ENCODE results near the gene PANX2.
"Not testable (repeated sequence)": the region's sequence is repeated elsewhere in the genome, so short reads cannot be mapped to it uniquely, and the experiment has no call there.

PANX2 gene

DNA sequence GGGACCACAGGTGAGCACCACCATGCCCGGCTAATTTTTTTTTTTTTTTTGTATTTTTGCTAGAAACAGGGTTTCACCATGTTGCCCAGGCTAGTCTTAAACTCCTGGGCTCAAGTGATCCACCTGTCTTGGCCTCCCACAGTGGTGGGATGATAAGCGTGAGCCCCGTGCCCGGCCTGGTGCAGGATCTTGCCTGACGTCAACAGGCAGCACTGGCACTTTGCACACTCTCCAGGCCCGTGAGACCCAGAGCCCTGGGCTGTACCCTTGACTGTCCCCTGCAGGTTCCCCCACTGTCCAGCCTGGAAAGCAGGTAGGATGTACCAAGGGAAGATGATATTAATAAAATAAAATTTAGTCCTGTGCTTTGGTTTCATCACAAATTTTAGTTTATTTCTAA lies 29.1 kb upstream of the PANX2 start:
- CTCF ChIA-PET = interaction anchor here (2.4 kb wide), 1 partner anchor 211 kb away, joined by 7 read pairs; no protein-coding TSS in a partner anchor
- POLR2A ChIA-PET = no interaction called here
- TF ChIP-seq, protein P1, sequence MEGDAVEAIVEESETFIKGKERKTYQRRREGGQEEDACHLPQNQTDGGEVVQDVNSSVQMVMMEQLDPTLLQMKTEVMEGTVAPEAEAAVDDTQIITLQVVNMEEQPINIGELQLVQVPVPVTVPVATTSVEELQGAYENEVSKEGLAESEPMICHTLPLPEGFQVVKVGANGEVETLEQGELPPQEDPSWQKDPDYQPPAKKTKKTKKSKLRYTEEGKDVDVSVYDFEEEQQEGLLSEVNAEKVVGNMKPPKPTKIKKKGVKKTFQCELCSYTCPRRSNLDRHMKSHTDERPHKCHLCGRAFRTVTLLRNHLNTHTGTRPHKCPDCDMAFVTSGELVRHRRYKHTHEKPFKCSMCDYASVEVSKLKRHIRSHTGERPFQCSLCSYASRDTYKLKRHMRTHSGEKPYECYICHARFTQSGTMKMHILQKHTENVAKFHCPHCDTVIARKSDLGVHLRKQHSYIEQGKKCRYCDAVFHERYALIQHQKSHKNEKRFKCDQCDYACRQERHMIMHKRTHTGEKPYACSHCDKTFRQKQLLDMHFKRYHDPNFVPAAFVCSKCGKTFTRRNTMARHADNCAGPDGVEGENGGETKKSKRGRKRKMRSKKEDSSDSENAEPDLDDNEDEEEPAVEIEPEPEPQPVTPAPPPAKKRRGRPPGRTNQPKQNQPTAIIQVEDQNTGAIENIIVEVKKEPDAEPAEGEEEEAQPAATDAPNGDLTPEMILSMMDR (IDR thresholded peaks at IDR 0.05; ENCODE audit: control extremely low read depth, extremely low read depth, low read depth, missing control alignments) = no peak
- DNase-seq (ENCODE audit: extremely low spot score) = no peak

DNA sequence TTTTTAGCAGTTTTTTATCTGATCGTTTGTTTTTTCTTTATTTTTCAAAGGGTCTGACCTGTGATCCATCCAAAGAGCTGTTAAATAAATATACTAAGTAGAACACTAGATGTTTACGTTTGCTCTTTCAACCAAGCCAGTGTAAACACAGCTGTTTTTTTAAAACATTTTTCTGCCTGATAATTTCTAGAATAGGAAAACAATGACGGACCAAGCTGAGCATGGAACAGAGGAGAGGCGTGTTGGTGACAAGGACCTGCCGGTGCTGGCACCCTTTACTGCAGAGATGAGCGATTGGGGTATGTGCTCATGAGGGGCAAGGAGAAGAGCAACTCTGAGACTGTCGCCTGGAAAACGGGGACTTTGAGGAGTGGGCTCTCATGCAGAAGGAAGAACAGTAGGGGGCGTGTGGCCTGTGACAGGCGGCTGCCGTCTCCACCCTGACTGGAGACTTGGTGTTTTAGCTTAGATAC lies 28.6 kb upstream of the PANX2 start:
- ChIA-PET POLR2A (no interaction called here), CTCF (interaction anchor here (0.8 to 2.4 kb wide), 3 partner anchors 39 to 211 kb away, joined by 3 to 7 read pairs (median 3); no protein-coding TSS in a partner anchor)
- DNase-seq (ENCODE audit: extremely low spot score) = no peak
- TF ChIP-seq, protein P1 (IDR thresholded peaks at IDR 0.05; ENCODE audit: control extremely low read depth, extremely low read depth, low read depth, missing control alignments) = no peak

DNA sequence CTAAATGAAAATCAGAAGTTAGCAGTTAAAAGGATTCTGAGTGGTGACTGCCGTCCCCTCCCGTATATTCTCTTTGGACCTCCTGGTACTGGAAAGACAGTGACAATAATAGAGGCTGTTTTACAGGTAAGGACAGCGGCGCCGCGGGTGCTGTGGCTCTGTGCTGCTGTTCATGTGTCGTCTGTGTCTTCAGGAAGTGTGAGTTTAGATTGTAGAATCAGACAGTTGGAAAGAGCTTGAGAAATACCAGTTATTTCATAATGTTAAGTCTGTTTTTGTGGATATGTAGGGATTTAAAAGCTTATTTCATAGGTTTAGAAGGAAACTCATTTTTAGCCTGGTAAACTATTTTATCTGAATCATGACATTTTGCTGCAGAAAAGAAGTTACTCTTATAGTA lies 27.4 kb upstream of the PANX2 start:
- POLR2A ChIA-PET = no interaction called here
- CTCF ChIA-PET = interaction anchor here (1.1 to 2.4 kb wide), 3 partner anchors 9 to 382 kb away, joined by 3 to 7 read pairs (median 4); partner anchors contain the start of gene SCO2
- TF ChIP-seq, protein P1 (IDR thresholded peaks at IDR 0.05; ENCODE audit: control extremely low read depth, extremely low read depth, low read depth, missing control alignments) = no peak

DNA sequence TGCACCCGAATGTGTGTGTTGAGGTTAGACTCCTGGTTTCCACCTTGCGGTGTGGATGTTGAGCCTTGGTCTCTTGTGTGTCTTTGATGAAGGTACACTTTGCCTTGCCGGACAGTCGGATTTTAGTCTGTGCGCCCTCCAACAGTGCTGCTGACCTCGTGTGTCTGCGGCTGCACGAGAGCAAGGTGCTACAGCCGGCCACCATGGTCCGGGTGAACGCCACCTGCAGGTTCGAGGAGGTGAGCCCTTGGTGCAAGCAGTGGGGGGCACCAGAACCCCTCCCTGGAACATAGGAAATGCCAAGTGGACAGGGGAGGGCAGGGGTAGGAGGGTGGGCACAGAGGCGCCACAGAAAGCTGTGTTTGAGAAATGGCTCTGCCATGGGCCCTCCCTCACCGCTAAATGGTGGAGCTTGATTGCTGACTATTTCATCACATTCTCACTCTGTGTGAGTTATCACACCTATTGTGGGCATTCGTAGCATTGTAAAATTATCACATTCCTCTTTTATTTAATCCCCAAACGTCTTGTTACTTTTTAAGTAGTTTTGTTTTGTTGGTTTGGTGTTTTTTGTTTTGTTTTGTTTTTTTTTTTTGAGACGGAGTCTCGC lies 26.4 kb upstream of the PANX2 start:
- TF ChIP-seq, protein P1 (IDR thresholded peaks at IDR 0.05; ENCODE audit: control extremely low read depth, extremely low read depth, low read depth, missing control alignments) = no peak
- CTCF ChIA-PET = interaction anchor here (1.4 to 2.4 kb wide), 2 partner anchors 213 to 381 kb away, joined by 3 to 7 read pairs; partner anchors contain the start of gene SCO2
- no peak for DNase-seq (ENCODE audit: extremely low spot score)

More for the DNA sequence above, 27.4 kb upstream of the PANX2 start:
- DNase-seq (ENCODE audit: extremely low spot score) = no peak

DNA sequence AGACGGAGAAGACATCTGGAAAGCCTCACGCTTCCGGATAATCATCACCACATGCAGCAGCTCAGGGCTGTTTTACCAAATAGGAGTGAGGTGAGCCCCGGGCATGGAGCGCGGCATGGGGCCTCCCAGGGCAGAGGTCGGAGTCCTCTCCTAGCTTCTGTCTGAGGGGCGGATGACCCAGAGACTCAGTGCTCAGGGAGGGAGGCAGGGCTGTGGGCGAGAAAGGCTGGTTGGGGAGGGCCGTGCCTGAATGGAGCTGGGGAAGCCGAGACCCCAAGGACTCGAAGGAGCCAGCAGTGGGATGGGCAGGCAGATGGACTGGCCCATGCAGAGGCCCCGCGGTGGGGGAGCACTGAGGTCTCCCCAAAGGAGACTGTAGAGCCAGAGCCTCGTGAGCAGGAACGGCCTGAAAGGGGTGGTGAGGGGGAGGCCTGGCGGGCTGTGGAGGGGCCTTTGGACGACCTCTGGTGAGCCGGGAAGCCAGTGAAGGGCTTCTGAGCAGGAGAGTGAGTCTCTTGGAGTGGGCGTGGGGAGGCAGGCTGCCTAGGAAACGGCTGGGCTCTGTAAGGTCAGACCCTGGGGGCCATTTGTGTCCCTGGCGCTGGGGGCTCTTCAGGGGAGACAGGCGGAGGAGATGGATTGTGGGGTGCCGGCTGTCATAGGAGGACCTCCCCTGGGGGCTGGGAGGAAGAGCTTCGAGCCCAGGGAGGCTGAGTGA lies 24.7 kb upstream of the PANX2 start:
- ChIA-PET POLR2A (no interaction called here), CTCF (interaction anchor here (1.1 kb wide), 1 partner anchor 13 kb away, joined by 4 read pairs; no protein-coding TSS in a partner anchor)
- no peak for DNase-seq (ENCODE audit: extremely low spot score)
- TF ChIP-seq, protein P1 (IDR thresholded peaks at IDR 0.05; ENCODE audit: control extremely low read depth, extremely low read depth, low read depth, missing control alignments) = no peak

More for the DNA sequence above, 26.4 kb upstream of the PANX2 start:
- POLR2A ChIA-PET = no interaction called here

DNA sequence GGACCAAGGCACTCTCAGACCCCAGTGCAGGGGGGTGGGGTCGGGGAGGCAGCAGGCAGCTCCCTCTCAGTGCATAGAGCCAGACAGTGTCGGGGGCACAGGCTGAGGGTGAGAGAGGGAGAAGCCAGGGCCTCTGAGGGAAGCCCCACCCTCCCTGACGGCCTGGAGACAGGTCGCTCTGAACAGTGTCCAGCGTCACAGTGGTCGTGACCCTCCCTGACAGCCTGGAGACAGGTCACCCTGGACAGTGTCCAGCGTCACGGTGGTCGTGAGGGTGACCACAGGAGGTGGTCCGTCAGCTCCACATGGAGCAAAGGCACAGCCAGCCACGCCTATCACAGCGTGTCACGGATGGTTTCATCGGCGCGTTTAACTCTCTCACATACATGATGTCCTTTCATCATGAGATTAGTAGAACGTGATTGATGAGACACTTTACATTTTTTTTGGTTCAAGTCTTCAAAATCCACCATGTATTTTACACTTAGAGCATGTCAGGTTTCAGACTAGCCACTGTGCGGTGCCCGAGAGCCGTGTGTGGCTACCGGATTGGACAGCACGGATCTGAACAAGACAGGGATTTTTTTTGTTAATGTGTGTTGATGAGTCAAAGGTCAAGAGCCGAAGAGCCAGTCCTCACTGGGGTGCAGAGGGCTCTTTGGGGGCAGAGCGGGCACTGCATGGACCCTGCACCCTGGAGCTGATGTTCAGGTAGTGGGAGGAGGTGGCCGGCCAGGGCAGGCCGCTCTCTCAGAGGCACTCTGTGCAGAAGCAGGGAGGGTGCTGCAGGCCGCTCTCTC lies 23.9 kb upstream of the PANX2 start:
- TF ChIP-seq, protein P1 (IDR thresholded peaks at IDR 0.05; ENCODE audit: control extremely low read depth, extremely low read depth, low read depth, missing control alignments) = no peak
- CTCF ChIA-PET = interaction anchor here (1.1 kb wide), 1 partner anchor 12 kb away, joined by 4 read pairs; no protein-coding TSS in a partner anchor
- peak; percentile 61 for DNase-seq (ENCODE audit: extremely low spot score)
- POLR2A ChIA-PET = no interaction called here

DNA sequence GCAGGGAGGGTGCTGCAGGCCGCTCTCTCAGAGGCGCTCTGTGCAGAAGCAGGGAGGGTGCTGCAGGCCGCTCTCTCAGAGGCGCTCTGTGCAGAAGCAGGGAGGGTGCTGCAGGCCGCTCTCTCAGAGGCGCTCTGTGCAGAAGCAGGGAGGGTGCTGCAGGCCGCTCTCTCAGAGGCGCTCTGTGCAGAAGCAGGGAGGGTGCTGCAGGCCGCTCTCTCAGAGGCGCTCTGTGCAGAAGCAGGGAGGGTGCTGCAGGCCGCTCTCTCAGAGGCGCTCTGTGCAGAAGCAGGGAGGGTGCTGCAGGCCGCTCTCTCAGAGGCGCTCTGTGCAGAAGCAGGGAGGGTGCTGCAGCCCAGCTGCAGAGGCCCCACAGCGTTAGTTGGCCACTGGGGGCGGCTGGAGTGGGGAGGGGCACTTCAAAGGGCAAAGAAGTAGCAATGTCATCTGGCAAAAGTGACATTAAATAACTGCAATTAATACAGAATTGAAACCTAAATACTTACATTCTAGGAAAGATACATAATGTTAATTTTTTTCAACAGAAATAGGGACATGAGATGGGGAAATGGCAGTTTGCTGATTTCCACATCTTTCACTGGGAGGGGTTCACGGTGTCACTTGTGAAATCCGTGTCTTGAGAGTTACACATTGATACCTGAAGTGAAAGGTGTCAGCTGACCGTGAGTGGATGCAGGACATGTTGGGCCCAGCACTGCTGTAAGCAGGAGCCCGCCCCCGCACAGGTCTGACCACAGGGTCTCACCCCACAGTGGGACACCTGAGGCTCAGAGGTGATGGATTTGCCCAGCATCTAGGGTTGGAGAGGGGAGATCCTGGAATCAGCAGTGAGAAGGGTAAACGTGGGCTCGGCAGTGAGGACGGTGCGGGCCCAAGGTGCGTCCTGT lies 23.0 kb upstream of the PANX2 start:
- not testable (repeated sequence) for DNase-seq (ENCODE audit: extremely low spot score)
- POLR2A ChIA-PET = interaction anchor here (0.6 kb wide), 1 partner anchor 124 kb away, joined by 6 read pairs; no protein-coding TSS in a partner anchor
- CTCF ChIA-PET = interaction anchor here (1.3 to 4.0 kb wide), 8 partner anchors 12 to 75 kb away, joined by 3 to 23 read pairs (median 10); no protein-coding TSS in a partner anchor
